Peyer's patch (tissue), 4 donors: Measurements from ENCODE around the gene SOX5. TPM values are rescaled to one million over a fixed set of nuclear protein-coding genes. Genes with fewer than 3 reads are reported as not detected.

Experiments
- DNase-seq, 3 donors: peaks; one replicate each; pipeline ENCODE4 v3.0.0-alpha.2; 2017 to 2019
- H3K27ac ChIP-seq, 4 donors: fragments of 200-600 bp; sonication (generic); one replicate each; pipeline ENCODE4 v1.5.1; 2016 to 2019
- H3K27me3 ChIP-seq, 2 donors: fragments of 200-600 bp; sonication (generic); one replicate each; pipeline ENCODE4 v1.5.1; 2019
- H3K36me3 ChIP-seq, 3 donors: fragments of 200-600 bp; sonication (generic); one replicate each; pipeline ENCODE4 v1.5.1; 2016 to 2019
- H3K4me1 ChIP-seq, 4 donors: fragments of 200-600 bp; sonication (generic); one replicate each; pipeline ENCODE4 v1.5.1; 2016 to 2019
- H3K4me3 ChIP-seq, 4 donors: fragments of 200-600 bp; sonication (generic); 1 replicate in 3 of 4; 2 replicates in 1 of 4; pipeline ENCODE4 v1.5.1; 2016 to 2019; ENCODE audit warnings: mild to moderate bottlenecking in 1 of 4
- H3K9me3 ChIP-seq, 4 donors: fragments of 200-600 bp; sonication (generic); one replicate each; pipeline ENCODE4 v1.5.1; 2016 to 2019; ENCODE audit warnings: mild to moderate bottlenecking in 1 of 4
- CTCF ChIP-seq, 6 experiments: fragments of 450-650 bp in 4 of 6; fragments of 200-600 bp in 2 of 6; sonication (generic) in 1 of 6; IDR thresholded peaks; one replicate each; pipeline ENCODE4 v1.5.1; 2017 to 2019; ENCODE audit warnings: antibody characterized with exemption in 6 of 6, mild to moderate bottlenecking in 3 of 6, moderate library complexity in 1 of 6
- POLR2A ChIP-seq, 2 donors: fragments of 450-650 bp; IDR thresholded peaks; one replicate each; pipeline ENCODE4 v1.5.1; 2017; ENCODE audit warnings: antibody characterized with exemption in 2 of 2, mild to moderate bottlenecking in 2 of 2, moderate library complexity in 2 of 2
- total RNA-seq, 4 donors: library from RNA; depleted of rRNA; stranded (reverse); fragments of >200 nt; gene quantifications; one replicate each; pipeline ENCODE4 v1.1.0, GENCODE V29; 2016

Gene SOX5
- total RNA-seq, 4 donors from 2014 or later: 3.8 to 27.2 (median 11.6) TPM

DNA sequence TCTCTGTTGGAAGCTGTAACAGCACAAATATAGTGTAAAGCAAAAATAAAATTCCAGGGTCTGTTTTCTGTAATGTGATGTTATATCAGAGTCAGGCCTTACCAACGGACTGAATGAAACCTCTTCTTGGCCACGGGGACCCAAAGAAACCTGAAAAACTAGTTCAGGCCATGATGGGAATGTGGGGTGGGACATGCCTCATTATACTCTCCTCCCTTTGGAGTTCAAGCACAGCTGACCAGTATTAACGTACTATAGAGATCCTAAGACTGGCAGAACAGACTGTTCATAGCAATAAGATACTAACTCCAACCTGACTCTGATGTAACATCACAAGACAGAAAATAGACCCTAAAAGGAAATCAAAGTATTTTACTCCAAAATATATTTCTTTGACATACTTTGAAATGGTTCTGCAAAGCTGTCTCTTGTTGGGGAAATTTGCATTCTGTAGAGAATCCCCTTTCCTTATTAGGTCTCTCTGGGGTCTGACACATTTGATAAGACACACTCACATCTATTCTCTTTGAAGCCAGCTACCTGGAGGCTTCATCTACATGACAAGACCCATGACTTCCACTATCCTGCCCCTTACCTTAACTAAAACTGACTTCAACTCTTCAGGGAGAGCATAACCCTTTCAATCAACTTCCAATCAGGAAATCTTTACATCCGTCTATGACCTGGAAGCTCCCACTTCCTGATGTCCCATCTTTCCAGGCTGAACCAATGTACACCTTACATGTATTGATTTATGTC, 444.6 kb downstream of the SOX5 start:
- no peak overlapping the region for H3K27ac ChIP-seq
- H3K4me1 ChIP-seq: no peaks in the 10 kb centered on the region
- DNase-seq: no peak
- no peaks in the 10 kb centered on the region for H3K9me3 ChIP-seq
- TF ChIP-seq CTCF (IDR thresholded peaks at IDR 0.05): no peak
- TF ChIP-seq POLR2A (IDR thresholded peaks at IDR 0.05): no peak
- H3K4me3 ChIP-seq: no peak overlapping the region
- H3K36me3 ChIP-seq: no peaks in the 10 kb centered on the region
- no peaks in the 10 kb centered on the region for H3K27me3 ChIP-seq

DNA sequence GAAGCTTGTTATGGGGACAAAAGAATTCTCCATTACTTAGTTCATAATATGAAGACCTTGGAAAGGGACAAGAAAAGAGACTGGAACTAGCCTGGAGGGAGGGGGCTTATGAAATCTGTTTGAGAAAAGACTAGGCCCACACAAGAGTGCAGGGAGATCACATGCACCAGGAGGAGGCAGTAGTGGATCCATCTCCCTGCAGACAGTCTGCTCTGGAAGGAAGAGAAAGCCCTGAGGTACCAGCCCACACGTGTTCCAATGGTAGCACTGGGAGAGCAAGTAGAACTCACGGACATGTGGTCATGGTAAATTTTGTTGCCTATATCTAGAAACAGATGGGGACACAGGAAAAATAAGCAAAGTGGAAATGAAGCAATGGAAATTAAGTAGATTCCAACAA, 445.4 kb downstream of the SOX5 start:
- Histone ChIP-seq H3K4me1 (no peaks in the 10 kb centered on the region), H3K27me3 (no peaks in the 10 kb centered on the region), H3K27ac (no peak overlapping the region), H3K36me3 (no peaks in the 10 kb centered on the region), H3K9me3 (no peaks in the 10 kb centered on the region), H3K4me3 (no peak overlapping the region)
- TF ChIP-seq CTCF (IDR thresholded peaks at IDR 0.05): no peak
- no peak for TF ChIP-seq POLR2A (IDR thresholded peaks at IDR 0.05)
- no peak for DNase-seq

- Histone ChIP-seq H3K36me3 (no peaks in the 10 kb centered on the region), H3K4me1 (no peaks in the 10 kb centered on the region), H3K27me3 (no peaks in the 10 kb centered on the region), H3K9me3 (peaks cover 0 to 4% (median 0%) of the 10 kb centered on the region in 4 donors), H3K27ac (no peak overlapping the region), H3K4me3 (no peak overlapping the region)
- no peak for DNase-seq
- TF ChIP-seq CTCF (IDR thresholded peaks at IDR 0.05) (no peak), POLR2A (IDR thresholded peaks at IDR 0.05) (no peak)
These were observed 445.9 kb downstream of the SOX5 start for GRCh38 chr12:23503544-23503943.

- no peak for DNase-seq
- no peak overlapping the region for H3K27ac ChIP-seq
- TF ChIP-seq CTCF (IDR thresholded peaks at IDR 0.05) (no peak), POLR2A (IDR thresholded peaks at IDR 0.05) (no peak)
- no peaks in the 10 kb centered on the region for H3K36me3 ChIP-seq
- H3K9me3 ChIP-seq: peaks cover 0 to 4% (median 0%) of the 10 kb centered on the region in 4 donors
- no peaks in the 10 kb centered on the region for H3K4me1 ChIP-seq
- no peaks in the 10 kb centered on the region for H3K27me3 ChIP-seq
- H3K4me3 ChIP-seq: no peak overlapping the region
These were observed 447.2 kb downstream of the SOX5 start for GRCh38 chr12:23502259-23502658.

- Histone ChIP-seq H3K27ac (no peak overlapping the region), H3K27me3 (no peaks in the 10 kb centered on the region), H3K36me3 (no peaks in the 10 kb centered on the region), H3K4me3 (no peak overlapping the region), H3K4me1 (no peaks in the 10 kb centered on the region), H3K9me3 (peaks cover 0 to 4% (median 0%) of the 10 kb centered on the region in 4 donors)
- DNase-seq: no peak
- no peak for TF ChIP-seq CTCF (IDR thresholded peaks at IDR 0.05)
- no peak for TF ChIP-seq POLR2A (IDR thresholded peaks at IDR 0.05)
These were observed 454.0 kb downstream of the SOX5 start for GRCh38 chr12:23495472-23495871.
